ENCODE measurements around the gene MRO.

MRO gene

DNA sequence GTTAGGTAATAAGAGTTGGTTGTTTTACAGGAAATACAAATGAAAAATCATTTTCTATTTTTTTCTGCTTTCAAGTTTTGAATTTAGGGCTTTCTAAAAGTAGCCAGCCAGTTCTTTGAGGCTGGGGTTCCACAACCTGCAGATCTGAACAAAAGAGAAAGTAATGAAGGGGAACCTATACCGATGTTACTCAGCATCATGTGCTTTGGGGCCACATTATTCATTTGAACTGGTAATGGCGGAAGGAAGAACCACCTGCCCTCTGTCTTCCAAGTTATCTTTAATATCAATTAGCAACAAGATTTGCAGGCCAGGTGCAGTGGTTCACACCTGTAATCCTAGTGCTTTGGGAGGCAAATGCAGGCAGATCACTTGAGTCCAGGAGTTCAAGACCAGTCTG lies 12.9 kb upstream of the MRO start:
- DNase-seq: no peak

DNA sequence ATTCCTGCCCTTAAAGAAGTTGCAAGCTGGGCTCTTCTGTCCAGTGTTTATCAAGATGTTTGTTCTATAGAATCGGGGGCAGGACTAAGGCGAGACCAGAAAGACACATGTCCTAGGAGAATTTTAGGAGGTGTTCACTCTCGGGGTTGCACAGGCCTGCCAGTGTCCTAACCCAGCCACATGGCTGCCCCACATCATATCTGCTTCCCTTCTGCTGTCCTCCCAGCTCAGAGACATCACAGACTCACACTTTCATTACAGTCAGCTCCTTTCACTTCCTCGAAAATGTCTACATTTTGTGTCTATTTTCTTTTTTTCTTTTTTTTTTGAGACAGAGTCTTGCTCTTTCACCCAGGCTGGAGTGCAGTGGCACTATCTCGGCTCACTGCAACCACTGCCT lies 10.7 kb upstream of the MRO start:
- DNase-seq: no peak

DNA sequence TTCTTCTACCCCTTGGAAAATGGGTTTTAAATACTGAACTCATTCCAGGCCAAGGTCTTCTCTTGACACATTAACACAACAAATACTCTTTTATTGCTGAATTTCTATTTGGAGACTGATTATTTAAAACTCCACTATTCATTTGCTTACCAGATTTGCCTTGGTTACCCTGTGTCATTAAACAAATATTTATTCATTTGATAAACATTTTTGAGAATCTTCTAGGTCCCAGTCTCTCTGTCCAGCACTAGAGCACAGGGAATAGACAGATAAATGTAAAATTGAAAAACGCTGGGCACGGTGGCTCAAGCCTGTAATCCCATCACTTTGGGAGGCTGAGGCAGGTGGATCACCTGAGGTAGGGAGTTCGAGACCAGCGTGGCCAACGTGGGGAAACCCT lies 9.8 kb upstream of the MRO start:
- no peak for DNase-seq

DNA sequence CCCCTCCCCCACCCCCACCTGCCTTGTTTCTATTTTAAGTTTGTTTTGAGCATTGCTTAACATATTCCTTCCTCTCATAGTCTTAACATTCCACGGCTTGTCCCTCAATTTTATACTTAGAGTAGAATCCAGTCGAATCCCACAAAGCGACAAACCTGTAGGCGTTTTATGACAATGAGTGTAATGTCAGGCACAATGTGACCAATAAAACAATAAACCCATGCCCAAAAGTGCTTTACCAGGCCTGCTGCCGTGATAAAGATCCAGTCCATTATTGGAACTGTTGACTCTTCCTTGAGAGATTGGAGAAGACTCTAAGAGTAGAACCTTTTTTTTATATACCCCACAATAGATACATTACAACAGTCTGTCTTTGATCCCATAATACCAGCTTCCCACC lies 6.2 kb upstream of the MRO start:
- DNase-seq: no peak

GRCh38 chr18:50825621-50826020 lies 5.8 kb upstream of the MRO start:
- DNase-seq: no peak

DNA sequence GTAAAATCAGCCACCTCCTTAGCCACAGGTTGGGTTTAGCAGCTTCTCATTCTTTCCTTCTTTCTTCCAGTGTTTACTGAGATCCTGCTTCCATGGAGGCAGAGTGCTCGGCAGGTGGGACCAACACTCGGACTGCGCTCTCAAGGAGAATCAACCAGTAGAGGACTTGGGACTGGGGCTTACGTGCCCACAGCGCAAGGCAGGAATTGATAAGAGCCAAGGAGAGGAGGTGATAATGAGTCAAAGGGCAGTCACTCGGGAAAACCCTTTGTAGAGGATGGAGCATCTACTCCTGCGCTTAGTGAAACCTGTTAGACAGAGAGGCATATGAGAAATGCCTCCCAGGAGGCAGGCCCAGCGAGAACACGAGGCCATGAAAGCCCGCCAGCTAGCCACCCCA lies 2.9 kb upstream of the MRO start:
- no peak for DNase-seq

GRCh38 chr18:50820901-50821520 lies 1.2 kb upstream of the MRO start:
- DNase-seq: no peak

DNA sequence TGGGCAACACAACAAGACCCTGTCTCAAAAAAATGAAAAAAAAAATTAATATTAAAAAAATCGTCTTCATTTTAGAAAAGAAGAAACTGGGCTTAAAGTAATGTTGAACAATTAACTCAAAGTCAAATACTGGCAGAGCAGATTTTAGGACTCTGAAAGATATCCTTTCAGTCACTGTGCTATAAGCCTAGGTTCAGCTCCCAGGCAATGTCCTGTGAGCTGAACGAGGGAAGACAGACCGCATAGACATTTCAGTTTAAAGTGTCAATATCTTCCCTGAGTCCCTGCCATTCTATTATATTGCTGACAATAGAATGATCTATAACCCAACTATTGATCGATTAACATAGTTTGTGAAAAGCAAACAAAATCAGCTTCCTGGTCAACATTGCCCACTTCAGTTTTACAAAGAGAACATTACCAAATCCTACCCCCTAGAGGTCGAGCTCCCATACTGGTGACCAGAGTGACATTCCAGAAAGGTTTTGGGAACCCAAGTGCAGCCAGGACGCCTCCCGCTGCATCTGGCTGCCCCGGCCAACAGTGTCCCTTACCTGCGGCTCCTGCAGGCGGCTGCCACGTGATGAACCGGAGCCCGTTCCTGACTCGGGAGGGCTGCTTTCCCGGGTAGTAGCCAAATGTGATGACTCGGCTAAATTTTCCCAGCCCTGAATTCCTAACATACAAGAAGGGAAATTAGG lies 639 bp downstream of the MRO start:
- no peak for DNase-seq

GRCh38 chr18:50816419-50817166 lies 3.2 kb downstream of the MRO start:
- DNase-seq: peak; percentile 42

- no peak for DNase-seq
Observed at GRCh38 chr18:50814395-50814794, 5.4 kb downstream of the MRO start.

DNA sequence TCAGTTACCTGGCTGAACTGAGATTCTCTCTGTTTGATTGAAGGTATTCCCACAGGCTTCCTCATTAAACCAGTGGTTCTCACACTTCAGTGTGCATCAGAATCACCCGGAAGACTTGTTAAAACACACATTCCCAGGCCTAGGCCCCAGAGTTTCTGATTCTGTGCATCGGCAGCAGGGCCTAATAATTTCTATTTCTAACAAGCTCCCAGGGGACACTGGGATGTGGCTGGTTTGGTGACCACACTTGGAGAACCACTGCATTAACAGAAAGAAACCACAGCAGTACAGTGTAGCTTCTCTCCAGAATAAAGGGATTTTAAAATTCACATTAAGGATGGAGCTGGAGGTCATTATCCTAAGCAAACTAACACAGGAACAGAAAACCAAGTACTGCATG lies 6.5 kb downstream of the MRO start:
- no peak for DNase-seq

DNA sequence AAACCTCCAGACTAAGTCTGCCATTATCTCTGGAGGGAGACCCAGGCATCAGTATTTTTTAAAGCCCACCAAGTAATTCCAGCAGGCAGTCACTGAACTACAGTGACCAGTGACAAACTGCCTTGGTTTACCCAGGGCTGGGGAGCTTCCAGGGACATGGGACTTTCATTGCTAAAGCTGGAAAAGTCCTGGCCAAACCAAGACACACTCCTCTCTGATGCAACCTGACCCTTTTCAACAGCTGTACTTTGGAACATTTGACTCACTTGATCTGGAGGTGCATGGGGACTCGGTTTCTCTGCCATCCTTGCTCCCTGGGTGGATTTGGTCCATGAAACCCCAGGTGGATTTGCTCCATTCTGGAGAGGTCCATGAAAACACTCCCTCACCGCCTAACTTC lies 7.0 kb downstream of the MRO start:
- DNase-seq: no peak

GRCh38 chr18:50807176-50807575 lies 12.6 kb downstream of the MRO start:
- no peak for DNase-seq

- DNase-seq: no peak
Observed at GRCh38 chr18:50806208-50806616, 13.6 kb downstream of the MRO start.

- DNase-seq: no peak
Observed at GRCh38 chr18:50805732-50806131, 14.1 kb downstream of the MRO start.

- no peak for DNase-seq
Observed at GRCh38 chr18:50803592-50803991, 16.2 kb downstream of the MRO start.

GRCh38 chr18:50802141-50802540 lies 17.7 kb downstream of the MRO start:
- DNase-seq: no peak

DNA sequence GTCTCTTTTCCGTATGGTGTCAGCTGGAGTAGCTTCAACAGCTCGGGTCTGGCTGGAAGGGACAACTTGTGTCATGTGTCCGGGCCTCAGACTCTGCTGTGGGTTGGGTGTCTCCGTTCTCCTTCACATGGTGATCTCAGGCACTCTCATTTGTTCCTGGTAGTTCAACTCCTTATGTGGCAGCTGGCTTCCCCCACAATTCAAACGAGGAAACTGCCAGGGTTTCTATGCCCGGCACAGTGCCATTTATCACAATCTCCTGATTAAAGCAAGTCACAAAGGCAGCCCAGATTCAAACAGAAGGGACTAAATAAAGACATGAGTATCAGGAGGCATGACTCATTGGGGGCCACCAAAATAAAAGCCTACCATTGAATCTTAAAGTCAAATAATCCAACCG lies 22.7 kb downstream of the MRO start:
- no peak for DNase-seq

GRCh38 chr18:50796495-50796894 lies 23.3 kb downstream of the MRO start:
- DNase-seq: no peak

GRCh38 chr18:50793641-50794565 lies 25.9 kb downstream of the MRO start:
- no peak for DNase-seq

DNA sequence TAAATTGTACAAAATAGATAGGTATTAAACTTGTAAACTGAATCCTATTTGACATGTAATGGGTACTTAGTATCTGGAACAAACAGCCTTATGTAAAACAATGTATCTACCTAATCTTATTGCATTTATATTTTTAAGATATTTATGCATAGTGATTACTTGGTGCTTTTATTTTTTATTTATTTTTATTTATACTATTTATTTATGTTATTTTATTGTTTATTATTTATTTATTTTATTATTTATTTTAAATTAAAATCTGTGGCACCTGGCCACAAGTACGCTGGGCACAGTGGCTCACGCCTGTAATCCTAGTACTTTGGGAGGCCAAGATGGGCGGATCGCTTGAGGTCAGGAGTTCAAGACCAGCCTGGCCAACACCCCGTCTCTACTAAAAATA lies 26.9 kb downstream of the MRO start:
- DNase-seq: no peak

- no peak for DNase-seq
Observed at GRCh38 chr18:50791599-50792438, 28.0 kb downstream of the MRO start.

All from NCI-H1048 (cell line).